H4 (cell line): ENCODE measurements around the gene STAT5A. TPM values are rescaled to one million over a fixed set of nuclear protein-coding genes. Genes with fewer than 3 reads are reported as not detected.

Source experiments
- DNase-seq: peaks from one replicate; pipeline ENCODE4 v3.0.0-alpha.2; 2015; ENCODE audit warnings: low spot score
- total RNA-seq: library from RNA; depleted of rRNA; stranded (reverse); fragments of >200 nt; shearing (Covaris generic); gene quantifications from 2 replicates; pipeline ENCODE4 v1.2.3, GENCODE V29; 2014

The STAT5A gene
- total RNA-seq, 1 experiment from 2014 or later: 0.35 TPM

DNA sequence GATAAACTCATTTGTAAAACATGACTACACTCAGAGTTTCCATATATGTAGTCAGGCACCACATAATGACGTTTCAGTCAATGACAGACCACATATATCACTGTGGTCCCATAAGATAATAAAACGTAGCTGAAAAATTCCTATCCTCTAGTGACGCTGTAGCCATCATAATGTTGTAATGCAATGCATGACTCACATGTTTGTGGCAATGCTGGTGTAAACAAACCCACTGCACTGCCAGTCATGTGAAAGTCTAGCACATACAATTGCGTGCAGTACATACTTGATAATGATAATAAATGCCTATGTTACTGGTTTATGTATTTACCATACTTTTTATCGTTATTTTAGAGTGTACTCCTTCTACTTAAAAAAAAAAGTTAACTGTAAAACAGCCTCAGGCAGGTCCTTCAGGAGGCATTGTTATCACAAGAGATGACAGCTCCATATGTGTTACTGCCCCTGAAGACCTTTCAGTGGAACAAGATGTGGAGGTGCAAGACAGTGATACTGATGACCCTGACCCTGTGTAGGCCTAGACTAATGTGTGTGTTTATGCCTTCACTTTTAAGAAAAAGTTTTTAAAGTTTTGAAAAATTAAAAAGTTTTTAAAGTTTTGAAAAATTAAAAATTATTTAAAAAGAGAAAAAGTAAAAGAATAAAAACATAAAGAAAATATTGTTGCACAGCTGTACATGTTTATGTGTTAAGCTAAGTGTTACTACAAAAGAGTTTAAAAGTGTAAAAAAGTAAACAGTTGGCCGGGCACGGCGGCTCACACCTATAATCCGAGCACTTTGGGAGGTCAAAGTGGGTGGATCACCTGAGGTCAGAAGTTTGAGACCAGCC lies 21.2 kb upstream of the STAT5A start:
- peak; percentile 96 for DNase-seq

DNA sequence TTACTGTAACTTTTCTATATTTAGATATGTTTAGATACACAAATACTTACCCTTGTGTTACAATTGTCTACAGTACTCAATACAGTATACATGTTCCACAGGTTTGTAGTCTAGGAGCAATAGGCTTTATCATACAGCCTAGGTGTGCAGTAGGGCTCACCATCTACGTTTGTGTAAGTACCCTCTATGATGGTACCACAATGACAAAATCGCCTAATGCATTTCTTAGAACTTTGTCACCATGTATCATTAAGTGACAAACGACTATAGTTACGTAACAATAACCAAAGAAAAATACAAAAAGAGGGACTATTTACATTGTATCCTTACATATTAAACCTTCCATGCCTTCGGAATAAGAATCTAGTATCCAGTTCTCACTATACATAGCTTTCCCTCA lies 20.1 kb upstream of the STAT5A start:
- no peak for DNase-seq

DNA sequence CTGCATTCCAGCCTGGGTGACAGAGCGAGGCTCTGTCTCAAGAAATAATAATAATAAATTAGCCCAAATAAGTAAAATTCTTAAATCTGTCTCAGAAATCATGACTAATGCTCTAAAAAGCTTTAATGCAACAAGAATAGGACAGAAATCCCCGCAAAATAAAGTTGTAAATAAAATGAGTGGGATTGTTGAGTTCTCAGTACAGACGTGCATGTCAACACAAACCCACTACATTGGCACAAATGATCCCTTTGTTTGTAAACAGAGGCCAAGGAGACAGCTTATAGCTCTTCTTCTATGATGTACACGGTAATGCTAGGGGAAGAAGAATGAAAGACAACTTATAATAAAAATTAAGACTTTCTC lies 18.1 kb upstream of the STAT5A start:
- no peak for DNase-seq

DNA sequence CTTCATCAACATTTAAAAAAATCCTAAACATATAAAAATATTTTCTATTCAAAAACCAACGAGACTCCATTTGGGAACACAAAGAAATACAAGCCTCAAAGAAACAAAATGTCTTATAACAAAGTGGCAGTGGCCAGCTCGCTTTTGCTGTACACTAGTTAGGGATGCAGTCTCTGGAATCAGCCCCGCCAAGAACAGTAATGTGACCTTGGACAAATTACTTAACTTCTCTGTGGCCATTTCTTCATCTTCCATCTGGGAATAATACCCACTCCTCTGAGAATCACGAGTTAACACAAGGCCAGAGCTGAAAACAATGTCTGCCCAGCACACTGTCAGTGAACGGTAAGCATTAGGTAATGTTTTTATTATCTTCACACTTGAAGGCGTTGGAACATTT lies 17.7 kb upstream of the STAT5A start:
- DNase-seq: no peak

DNA sequence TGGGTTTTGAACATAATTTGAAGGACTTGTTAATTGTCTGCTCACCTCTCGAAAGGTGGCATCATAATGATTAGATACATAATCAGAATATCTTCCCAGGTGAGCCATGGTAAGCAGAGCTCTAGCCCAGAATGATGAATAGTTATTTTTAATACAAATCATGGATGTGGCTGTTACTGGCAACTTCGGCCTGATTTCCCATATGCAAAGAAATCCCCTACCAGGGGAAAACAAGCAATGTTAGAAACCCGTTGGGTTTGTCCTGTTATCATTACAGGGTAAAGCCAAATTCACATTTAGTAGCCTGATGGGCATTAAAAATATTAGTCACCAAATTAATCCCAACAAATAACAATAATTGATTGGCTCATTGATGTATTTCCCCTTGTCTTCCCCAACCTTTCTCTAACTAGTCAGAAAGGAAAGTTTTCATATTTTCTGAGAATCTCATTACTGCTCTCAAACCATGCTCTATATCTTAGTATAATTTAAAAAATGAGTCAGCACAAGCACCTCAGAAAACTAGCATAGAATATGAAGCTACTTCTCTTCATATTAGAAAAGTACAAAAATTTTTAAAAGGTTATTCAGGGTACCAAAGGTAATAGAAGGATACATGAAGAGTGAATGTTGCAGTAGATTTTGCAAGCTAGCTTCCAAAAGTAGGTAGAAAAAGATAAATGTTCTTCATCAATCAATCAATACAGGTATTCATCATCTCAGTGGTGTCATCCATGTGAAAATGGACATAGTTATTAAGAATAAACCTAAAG lies 17.1 kb upstream of the STAT5A start:
- DNase-seq: no peak

DNA sequence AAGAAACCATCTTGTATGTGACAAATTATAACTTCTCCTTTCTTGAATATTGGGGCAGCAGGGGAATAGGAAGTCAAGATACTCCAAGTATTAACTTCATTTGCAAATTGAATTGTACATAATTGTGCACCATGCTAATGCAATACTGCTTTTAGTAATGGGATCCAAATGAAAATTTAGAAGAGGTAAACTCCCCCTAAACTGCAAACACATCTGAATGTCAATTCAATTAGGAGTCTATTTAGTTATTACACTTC lies 16.6 kb upstream of the STAT5A start:
- no peak for DNase-seq

DNA sequence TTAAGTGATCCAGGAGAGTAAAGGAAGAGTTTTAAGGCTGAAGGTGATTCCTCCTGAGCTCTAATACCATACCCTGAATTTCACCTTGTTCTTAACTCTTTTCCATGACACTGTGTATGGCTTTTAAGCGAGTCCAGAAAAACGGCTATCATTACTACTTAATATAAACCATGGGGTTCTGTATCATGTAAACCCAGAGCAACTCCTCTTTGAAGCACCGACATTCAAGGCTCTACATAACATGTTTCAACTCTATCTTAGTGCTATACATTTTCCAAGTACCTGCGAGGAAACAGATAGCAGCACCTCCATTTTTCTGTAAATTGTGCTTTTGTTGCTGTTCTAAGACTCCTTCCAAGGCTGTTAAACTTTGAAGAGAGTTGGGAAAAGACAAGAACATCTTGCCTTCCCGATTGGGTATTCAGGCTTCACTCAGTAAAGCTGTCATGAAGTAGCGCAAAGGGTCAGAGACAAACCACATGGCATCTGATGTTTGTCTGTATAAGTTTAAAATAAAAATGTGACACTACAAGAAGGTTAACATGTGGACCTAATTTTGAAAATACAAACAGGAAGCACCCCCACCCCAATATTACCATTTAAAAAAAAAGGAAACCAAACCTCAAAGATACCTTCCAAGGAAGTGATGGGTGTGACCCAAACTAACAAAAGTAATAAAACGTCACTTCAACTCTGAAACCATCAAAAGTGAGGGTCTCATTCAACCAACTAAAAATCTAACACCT lies 16.0 kb upstream of the STAT5A start:
- no peak for DNase-seq

DNA sequence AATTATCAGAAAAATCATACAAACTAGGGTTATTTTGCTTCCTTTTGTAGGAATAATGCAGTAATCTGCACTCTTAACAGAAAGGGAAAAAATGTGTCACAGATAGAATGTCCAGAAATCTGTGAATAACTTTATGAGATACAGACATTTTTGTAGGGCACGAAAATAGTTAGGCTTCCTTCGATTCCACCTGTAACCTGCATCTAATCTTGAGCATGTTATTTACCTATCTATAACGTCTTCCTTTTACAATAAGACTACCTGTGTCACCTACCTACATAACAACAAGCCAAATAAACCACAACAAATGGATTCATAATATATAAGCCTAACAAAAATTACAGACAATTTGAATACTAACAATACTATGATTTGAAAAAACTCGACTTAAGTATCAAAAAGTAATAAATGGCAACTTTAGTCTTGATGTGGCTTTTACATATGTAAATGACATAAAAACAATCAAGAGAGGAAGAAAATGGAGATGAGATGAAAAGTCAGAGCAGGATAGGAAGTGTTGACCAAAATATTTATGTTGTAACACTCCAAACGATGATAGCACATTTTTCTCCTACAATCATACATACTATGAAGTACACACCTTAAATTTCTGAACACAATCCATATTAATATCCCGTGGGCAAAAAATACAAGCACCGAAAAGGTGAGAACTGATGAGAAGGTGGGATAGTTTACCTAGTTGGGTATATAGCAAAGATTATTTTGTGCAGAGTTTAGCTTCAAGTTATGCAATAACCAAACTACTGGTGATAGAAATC lies 14.6 kb upstream of the STAT5A start:
- DNase-seq: no peak

DNA sequence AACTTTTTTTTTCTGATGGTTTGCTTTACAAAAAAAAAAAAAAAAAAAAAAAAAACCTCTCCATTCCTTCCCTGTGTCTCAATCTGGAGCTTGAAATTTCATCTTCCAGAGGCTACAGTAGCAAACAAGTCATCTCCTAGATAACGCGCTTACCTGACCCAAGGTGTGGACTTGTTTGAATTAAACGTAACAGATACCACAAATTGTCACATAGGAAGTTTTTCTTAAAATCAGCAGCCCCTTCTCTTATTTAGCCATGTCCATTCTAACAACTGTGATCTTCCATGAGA lies 14.1 kb upstream of the STAT5A start:
- no peak for DNase-seq

DNA sequence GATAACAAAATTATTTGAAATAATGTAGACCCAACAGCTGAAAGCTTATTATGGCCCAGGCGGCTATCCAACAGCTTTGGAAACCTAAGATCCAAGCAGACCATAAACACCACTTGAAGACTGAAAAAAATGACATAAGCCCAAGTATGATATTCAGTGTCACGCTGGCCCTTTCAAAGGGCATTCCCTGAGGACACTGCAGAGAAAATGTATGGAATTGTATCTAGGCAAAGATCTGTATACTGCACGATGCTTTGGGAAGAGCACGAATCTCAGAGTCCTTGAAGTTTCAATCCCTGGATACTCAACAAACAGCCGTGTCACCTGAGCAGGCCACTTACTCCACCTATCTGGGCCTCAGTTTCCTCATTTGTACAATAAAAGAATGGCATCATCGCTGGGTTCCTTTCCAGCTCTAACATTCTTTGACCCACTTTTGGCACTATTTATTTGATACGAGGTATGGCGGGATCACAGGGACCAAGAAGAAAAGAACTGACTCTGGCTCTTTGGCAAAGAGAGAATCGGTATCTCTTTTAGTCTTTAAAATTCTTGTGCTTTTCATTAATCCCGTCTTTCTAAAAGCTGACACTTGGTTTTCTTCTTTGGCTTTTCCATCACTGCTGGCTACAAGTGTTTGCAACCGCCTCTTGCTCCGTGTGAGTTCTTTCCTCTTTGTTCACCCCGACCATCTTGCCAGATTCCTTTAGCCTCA lies 13.3 kb upstream of the STAT5A start:
- no peak for DNase-seq

DNA sequence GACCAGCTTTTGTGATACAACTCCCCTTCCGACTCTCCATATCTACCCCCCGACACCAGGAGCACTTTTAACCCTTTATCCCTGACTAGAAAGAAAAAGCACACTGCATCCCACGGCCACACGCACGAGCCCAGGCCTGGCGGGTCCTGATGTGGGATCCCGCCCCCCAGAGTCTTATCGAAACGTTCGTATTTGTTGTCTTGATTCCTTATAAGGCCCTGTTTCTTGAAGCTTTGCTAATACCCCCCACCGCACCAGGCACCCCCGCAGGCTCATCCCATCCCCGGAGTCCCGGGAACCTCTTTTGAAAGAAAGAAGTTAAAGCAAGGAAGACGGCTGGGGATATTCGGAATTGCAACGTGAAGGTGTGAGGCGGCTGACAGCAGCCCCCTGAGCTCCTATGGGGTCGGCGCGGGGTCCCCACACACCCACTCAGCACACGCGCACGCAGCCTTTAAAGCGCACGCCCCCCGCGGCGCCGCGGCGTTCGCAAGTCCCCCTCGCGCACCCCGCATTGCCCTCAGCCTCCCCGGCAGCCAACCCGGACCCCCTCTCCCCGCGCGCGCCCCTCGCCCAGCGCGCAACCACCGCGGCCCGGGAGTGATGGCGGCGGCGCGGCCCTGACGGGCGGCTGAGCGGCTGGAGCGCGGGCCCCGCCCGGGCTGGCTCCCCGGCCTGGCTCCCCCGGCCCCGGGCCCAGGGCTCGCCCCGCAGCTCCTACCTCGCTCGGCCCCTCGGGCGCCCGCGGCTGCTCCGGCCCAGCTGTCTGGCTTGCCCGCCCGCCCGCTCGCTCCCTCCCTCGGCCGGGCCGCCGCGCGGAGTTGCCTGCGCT lies 12.6 kb upstream of the STAT5A start:
- no peak for DNase-seq

DNA sequence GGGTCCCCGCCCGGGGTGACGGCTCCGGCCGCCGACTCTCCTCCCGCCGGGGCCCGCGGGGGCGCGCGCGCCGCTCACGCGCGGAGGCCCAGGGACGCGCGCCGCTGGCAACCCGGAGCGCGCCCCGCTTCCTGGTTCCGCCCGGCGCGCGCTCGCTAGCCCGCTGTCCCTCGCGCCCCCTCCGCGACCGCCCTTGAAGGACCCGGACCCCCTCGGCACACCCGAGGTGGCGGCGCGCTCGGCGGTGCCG lies 12.0 kb upstream of the STAT5A start, which contains the start of gene STAT5B:
Gene STAT5B, minus strand, starts transcription at position 33 of the 250 bp plus-strand sequence. CDS start 44,264 bp downstream, outside the sequence.
- DNase-seq: no peak

DNA sequence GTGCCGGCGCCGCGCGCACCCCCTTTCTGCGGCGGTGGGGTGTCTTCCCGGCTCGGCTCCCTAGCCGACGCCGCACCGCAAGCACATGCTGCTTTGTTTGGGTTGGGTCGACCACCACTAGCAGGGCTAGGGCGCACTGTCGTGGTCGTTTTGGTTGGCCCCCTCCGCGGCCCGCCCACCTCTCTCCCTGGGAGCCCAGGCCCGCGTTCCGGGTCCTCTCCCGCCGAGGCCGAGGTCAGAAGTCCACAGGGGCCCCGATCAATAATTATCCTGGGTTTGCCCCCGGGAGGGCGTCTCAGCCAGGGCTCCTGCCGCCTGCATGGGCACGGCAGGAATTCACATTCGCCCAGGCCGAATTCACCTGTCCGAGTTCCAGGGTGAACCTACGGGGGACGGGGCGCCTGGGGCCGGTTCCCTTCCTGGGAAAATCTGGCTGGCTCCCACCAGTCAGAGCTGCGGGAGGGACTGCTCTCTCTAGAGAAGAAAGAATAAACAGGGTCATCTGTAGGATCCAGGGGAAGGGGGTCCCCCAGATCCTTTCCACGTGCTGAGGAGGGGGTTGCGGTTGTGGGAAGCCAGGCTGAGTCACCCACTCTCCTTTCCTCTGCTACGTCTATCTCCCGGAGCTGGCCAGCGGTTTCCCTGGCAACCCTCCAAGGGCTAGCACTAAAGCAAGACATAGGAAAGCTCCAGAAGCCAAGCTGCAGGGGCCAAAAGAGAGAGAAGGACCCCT lies 11.5 kb upstream of the STAT5A start:
- DNase-seq: peak; percentile 81

DNA sequence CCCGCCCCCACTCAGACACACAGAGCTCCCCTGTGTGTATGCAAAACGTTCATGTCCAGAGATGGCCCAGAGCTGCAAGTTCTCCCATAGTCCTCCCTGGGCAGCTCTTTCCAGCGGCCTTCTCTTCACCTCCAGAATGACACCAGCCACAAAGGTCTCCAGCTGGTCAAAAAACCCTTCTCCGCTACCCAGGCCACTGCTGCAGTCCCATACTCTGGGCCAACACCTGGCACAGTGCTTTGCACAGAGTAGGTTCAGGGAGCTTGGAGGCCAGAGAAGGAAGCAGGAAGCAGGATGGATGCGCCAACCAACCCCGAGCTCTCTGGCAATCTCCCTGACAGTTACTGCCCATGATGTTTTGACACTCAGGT lies 11.0 kb upstream of the STAT5A start:
- DNase-seq: no peak

DNA sequence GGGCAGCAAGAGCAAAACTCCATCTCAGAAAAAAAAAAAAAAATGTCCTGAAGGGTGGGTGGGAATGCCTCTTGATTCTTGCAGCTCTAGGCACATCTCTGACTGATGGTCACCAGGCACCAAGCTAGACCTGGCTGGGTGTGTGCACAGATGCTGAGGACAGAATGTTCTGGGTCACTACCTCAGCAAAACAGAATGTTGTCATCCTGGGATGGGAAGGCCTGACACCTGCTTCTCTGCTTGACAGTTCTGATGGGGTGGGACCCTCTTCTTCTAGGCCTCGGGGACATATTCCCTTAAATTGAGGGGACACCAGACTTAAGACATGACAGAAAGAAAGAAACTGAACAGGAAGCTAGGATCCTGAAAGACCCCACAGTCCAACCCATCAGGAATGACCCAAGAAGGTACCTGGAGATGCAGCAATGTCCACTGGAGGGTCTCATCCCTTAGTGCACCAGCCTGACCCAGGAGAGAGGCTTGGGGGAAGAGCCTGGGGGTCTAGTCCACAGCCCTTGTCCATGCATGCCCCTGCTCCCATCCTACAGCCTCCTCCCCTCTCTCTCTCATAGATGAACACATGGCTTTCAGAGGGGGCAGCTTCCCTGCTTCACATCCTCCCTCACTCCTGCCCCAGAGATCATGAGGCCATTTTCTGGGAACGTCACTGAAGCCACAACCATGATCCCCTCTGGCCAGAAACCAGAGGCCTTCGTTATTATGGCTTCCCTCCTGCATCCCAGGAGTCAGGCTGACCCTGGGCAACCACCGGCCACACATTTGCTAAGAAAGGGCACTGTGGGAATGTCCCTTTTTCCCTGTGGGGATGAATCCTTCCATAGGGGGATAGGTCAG lies 8.3 kb upstream of the STAT5A start:
- DNase-seq: no peak

DNA sequence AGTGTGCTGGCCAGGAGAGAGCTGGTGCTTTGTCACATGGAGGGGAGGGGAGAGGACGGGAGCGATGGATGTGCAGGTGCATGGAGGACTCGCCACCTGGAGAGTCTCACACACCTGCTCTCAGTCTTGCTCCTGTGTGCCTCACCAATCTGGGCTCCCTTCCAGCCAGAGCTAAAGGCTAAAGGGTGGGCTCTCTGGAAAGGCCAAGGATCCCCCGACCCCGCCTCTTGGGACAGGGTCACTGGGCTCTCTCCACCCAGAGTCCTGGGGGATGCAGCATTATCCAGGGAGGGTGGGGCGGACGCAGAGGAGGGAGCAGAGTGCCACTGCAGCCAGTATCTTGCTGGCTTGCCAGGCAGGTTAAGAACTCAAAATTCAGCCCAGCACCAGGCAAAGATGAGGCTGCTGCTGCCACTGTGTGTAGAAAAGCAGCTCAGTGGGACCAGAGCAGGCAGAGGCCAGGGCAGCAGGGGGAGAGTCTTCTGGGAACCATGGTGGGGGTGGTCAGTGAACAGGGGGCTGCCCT lies 6.7 kb upstream of the STAT5A start:
- no peak for DNase-seq

DNA sequence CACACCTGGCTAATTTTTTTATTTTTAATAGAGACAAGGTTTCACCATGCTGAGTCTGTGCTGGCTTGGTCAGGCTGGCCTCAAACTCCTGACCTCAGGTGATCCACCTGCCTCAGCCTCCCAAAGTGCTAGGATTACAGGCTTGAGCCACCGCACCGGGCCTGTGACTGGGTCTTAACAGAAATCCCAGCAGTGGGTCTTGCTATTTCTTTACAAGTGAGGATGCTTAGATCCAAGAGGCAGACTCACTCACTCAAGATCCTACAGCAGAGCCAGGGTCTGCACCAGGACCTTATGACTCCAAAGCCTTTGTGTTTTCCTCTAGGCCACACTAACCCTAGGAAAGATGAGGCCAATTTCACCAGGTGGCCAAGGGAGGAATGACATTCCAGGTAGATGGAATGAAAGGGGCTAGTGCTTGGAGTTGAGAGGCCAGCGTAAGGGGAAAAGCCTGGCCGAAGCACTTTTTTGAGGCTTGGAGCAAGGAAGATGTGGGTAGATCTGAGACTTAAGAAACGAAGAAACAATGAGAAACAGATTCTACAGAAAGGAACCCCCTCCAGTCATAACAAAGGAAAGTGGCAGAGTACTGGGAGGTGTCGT lies 5.7 kb upstream of the STAT5A start:
- no peak for DNase-seq

DNA sequence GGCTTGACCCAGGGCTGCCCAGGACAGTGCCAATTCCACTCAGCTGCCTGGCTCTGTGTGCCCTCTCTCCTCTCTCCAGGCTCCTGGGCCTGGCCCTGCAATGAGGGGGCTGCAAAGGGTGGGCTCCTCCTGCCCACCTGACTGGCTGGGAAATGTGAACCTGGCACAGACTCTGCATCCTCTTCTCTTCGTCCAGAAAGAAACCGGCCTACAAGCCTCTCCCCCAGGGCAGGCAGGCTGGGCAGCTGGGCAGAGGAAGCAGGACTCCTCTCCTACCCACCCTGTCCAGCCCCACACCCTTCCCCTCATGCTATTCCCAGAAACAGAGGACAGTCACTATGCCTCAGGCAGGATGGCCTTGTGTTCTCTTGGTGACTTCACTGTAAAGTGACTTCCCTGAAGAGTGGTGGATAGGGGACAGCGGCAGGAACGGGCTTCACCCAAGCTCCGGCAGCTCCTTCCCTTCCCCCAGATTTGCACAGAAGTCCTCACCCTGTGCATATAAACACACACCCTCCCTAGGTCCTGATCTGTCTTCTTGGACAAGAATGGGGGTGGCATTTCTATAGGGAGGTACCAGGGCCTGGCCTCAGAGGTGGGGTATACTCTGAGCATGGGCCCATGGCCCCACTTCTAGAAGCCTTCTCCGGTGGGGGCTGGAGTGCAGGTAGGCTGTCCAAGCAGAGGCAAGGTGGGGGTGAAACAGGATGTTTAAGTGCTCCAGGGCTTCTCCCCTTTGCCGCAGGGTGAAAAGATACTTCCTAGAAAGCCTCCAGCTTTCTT lies 4.9 kb upstream of the STAT5A start:
- DNase-seq: no peak
